Measurements from ENCODE around the gene MYH6. TPM values are rescaled to one million over a fixed set of nuclear protein-coding genes. Genes with fewer than 3 reads are reported as not detected.
"Not testable (repeated sequence)": the region's sequence is repeated elsewhere in the genome, so short reads cannot be mapped to it uniquely, and the experiment has no call there.

MYH6 gene
- total RNA-seq, 1 donor from 2014 or later: 0.11 TPM

DNA sequence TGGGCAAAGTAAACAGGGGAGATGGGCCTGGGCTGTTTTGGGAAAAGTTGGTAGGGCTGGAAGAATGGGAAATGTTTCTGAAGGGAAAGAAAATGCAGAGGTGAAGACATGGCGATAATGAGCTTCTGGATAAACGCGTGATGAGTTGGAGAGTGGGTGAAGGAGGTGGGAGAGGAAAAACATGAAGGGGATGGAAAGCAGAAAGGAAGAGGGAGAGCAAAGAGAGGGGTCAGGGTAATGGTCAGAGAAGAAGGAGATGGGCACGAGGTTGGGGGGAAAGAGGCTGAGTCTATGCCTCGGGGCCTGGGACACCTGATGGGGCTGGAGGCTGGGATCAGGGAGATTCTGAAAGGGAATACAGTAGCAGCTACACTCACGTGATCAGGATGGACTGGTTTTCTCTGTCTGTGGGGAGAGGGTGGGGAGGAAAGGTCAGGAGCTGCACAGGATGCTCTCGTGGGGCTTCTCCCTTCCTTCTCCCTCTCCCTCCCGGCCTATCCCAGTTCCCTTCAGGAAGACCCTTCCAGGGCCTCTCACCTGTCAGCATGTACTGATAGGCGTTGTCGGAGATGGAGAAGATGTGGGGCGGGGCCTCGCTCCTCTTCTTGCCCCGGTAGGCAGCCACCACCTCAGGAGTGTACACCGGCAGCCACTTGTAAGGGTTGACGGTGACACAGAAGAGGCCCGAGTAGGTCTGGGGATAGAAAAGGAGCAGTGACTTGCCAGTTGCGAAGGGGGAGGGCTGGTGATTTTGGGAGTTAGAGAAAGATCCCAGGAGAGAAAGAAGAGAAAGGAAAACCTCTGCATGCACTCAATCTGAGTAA lies 24.2 kb upstream of the MYH6 start:
- no peak overlapping the region for H3K4me3 Mint-ChIP-seq (ENCODE audit: low read depth)
- H3K9me3 Mint-ChIP-seq: no peaks in the 10 kb centered on the region
- intact Hi-C loops (cut with micrococcal nuclease): no loop called here
- H3K27me3 Mint-ChIP-seq (ENCODE audit: low read depth): no peaks in the 10 kb centered on the region
- DNase-seq (ENCODE audit: low spot score): no peak
- H3K4me1 Mint-ChIP-seq (ENCODE audit: low read depth): no peaks in the 10 kb centered on the region
- H3K27ac Mint-ChIP-seq: no peak overlapping the region
- H3K36me3 Mint-ChIP-seq (ENCODE audit: low read depth): no peaks in the 10 kb centered on the region

DNA sequence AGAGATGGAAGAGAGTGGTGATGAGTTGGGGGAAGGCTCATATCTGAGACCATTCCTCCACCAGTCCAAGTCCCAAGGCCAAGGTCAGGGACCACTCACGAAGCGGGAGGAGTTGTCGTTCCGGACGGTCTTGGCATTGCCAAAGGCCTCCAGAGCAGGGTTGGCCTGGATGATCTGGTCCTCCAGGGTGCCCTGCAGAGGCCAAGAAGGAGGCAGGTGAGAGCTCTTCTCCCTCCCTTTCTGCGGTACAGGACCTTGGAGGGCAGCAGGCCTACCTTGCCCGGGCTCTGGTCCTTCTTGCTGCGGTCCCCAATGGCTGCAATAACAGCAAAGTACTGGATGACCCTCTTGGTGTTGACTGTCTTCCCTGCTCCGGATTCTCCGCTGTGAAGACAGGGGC lies 23.4 kb upstream of the MYH6 start:
- no peaks in the 10 kb centered on the region for H3K27me3 Mint-ChIP-seq (ENCODE audit: low read depth)
- H3K9me3 Mint-ChIP-seq: no peaks in the 10 kb centered on the region
- no peaks in the 10 kb centered on the region for H3K36me3 Mint-ChIP-seq (ENCODE audit: low read depth)
- DNase-seq (ENCODE audit: low spot score): no peak
- intact Hi-C loops (cut with micrococcal nuclease): no loop called here
- no peaks in the 10 kb centered on the region for H3K4me1 Mint-ChIP-seq (ENCODE audit: low read depth)
- H3K27ac Mint-ChIP-seq: no peak overlapping the region
- H3K4me3 Mint-ChIP-seq (ENCODE audit: low read depth): no peak overlapping the region

DNA sequence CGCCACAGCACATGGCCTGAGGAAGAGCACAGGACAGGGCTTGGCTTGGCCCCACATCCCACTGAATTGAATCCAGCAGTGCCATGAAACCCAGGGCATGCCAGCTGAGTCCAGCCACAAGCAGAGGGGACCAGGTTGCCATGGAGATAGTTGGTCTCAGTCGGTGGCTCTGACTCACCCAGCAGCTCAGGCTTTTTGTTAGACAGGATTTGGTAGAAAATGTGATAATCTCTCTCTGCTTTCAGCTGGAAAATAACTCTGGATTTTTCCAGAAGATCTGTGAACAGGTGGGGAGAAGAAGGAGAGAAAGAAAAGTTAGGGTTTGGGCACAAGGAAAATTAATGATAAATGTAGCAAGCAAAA lies 22.6 kb upstream of the MYH6 start:
- no peak for DNase-seq (ENCODE audit: low spot score)
- H3K27ac Mint-ChIP-seq: no peak overlapping the region
- no peaks in the 10 kb centered on the region for H3K9me3 Mint-ChIP-seq
- H3K4me3 Mint-ChIP-seq (ENCODE audit: low read depth): no peak overlapping the region
- no peaks in the 10 kb centered on the region for H3K36me3 Mint-ChIP-seq (ENCODE audit: low read depth)
- no peaks in the 10 kb centered on the region for H3K27me3 Mint-ChIP-seq (ENCODE audit: low read depth)
- intact Hi-C loops (cut with micrococcal nuclease): no loop called here
- H3K4me1 Mint-ChIP-seq (ENCODE audit: low read depth): no peaks in the 10 kb centered on the region

DNA sequence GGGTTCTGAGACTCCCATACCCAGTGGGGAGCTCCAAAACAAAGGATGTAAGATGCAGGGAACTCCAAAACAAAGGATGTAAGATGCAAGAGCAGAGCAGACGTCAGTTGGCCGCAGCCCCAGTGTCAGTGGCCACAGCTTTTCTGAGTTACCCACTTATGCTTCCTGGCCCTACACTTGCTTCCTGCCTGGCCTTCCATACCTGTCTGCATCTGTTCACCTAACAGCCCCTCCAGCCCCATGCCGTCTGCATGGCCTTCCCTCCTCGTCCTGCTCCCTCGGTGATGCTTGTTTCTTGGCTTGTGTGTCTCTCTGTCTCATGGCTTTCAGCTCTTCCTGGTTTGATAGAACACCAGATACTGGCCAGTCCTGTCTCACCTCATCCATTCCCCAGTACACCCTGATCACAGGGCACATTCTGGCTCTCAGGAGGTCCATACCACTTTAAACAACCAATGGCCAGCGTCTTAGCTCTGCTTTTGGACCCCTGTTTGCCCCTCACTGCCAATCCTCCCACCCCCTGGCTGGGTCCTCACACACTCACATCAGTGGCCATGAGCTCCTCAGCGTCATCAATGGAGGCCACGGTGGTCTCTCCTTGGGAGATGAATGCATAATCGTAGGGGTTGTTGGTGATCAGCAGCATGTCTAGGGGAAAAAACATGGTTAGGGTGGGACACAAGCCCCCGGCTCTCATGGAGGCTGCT lies 22.1 kb upstream of the MYH6 start:
- no peak overlapping the region for H3K27ac Mint-ChIP-seq
- no peaks in the 10 kb centered on the region for H3K9me3 Mint-ChIP-seq
- no peaks in the 10 kb centered on the region for H3K36me3 Mint-ChIP-seq (ENCODE audit: low read depth)
- no peaks in the 10 kb centered on the region for H3K4me1 Mint-ChIP-seq (ENCODE audit: low read depth)
- no peak overlapping the region for H3K4me3 Mint-ChIP-seq (ENCODE audit: low read depth)
- intact Hi-C loops (cut with micrococcal nuclease): no loop called here
- no peak for DNase-seq (ENCODE audit: low spot score)
- H3K27me3 Mint-ChIP-seq (ENCODE audit: low read depth): no peaks in the 10 kb centered on the region

DNA sequence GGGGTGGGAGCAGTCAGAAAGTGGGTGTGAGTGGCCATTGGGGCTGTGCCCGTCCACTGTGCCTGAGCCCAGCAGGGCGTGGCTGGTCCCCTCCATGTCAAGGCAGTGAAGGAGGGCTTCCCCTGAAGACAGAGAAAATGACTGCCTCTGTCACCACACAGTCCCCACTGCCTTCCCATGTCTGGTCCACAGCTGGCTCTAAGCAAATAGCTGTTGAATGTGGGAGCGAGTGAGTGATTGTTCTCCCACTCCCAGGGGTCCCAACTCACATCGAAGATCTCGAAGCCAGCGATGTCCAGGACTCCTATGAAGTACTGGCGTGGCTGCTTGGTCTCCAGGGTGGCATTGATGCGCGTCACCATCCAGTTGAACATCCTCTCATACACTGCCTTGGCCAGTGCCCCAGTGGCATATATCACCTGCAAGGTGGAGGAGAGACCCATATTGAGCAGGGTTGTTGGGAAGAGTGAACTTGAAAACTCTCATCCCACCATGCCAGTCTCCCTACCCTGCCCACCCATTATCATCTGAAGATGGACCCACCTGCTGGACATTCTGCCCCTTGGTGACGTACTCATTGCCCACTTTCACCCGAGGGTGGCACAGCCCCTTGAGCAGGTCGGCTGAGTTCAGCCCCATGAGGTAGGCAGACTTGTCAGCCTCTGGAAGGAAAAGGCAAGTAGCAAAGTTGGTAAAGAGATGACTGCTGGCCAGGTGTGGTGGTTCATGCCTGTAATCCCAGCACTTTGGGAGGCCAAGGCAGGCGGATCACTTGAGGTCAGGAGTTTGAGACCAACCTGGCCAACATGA lies 20.8 kb upstream of the MYH6 start:
- H3K36me3 Mint-ChIP-seq (ENCODE audit: low read depth): no peaks in the 10 kb centered on the region
- no peaks in the 10 kb centered on the region for H3K9me3 Mint-ChIP-seq
- no peaks in the 10 kb centered on the region for H3K27me3 Mint-ChIP-seq (ENCODE audit: low read depth)
- intact Hi-C loops (cut with micrococcal nuclease): no loop called here
- H3K4me3 Mint-ChIP-seq (ENCODE audit: low read depth): no peak overlapping the region
- no peak overlapping the region for H3K27ac Mint-ChIP-seq
- H3K4me1 Mint-ChIP-seq (ENCODE audit: low read depth): no peaks in the 10 kb centered on the region
- no peak for DNase-seq (ENCODE audit: low spot score)

DNA sequence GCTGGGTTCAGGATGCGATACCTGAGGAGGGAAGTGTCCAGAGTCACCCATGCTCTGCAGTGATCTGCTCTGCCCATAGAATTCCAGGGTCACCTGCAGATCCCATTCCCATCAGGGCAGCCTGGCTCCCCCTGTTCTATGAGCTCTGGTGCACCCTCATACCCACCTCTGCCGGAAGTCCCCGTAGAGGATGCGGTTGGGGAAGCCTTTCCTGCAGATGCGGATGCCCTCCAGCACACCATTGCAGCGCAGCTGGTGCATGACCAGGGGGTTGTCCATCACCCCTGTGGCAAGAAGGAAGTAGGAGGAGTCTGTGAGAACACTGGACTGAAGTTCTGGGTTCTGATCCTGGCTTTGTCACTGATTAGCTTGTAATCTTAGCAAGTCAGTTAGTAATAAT lies 17.7 kb upstream of the MYH6 start:
- DNase-seq (ENCODE audit: low spot score); H3K27ac Mint-ChIP-seq; H3K36me3 Mint-ChIP-seq (ENCODE audit: low read depth); H3K4me3 Mint-ChIP-seq (ENCODE audit: low read depth); intact Hi-C loops (cut with micrococcal nuclease); H3K27me3 Mint-ChIP-seq (ENCODE audit: low read depth); H3K9me3 Mint-ChIP-seq: not testable (repeated sequence)
- peaks cover 10% of the 10 kb centered on the region for H3K4me1 Mint-ChIP-seq (ENCODE audit: low read depth)

DNA sequence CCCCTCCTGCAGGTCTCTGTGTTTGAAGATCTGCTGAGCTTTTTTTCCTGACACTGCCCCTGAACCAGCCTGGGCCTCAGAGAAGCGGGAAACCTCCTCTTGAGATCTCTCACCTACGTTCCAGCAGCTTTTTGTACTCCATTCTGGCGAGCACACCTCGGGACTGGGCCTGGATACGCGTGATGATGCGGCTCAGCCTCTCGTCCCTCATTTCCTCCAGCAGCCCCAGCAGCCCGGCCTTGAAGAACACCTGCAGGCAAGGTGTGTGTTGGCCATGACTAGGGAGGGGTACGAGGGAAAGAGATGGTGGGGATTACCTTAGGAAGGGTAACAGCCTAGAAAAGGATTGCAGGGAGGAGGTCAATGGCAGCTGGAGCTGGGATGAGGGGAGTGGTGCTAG lies 17.1 kb upstream of the MYH6 start:
- peaks cover 11% of the 10 kb centered on the region for H3K4me1 Mint-ChIP-seq (ENCODE audit: low read depth)
- no peak overlapping the region for H3K27ac Mint-ChIP-seq
- H3K9me3 Mint-ChIP-seq: no peaks in the 10 kb centered on the region
- intact Hi-C loops (cut with micrococcal nuclease): no loop called here
- H3K36me3 Mint-ChIP-seq (ENCODE audit: low read depth): no peaks in the 10 kb centered on the region
- H3K27me3 Mint-ChIP-seq (ENCODE audit: low read depth): no peaks in the 10 kb centered on the region
- no peak overlapping the region for H3K4me3 Mint-ChIP-seq (ENCODE audit: low read depth)
- DNase-seq (ENCODE audit: low spot score): no peak

DNA sequence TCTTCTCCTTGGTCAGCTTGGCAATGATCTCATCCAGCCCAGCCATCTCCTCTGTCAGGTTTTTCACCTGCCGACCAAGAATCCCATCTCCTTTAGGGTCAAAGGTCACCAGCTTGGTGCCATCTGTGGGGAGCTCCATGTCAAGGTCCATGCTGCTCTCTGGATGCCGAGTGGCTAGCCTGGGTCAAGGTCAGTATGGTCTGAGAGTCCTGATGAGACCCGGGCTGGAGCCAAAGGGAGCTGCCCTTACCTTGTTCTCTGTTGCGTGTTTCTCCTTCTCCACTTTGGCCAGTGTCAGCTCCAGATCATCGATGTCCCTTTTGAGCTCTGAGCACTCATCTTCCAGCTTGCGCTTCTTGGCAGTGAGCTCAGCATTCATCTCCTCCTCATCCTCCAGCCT lies 15.6 kb upstream of the MYH6 start:
- Mint-ChIP-seq H3K27me3 (ENCODE audit: low read depth) (no peaks in the 10 kb centered on the region), H3K9me3 (no peaks in the 10 kb centered on the region), H3K27ac (no peak overlapping the region), H3K4me1 (ENCODE audit: low read depth) (peaks cover 11% of the 10 kb centered on the region), H3K36me3 (ENCODE audit: low read depth) (no peaks in the 10 kb centered on the region), H3K4me3 (ENCODE audit: low read depth) (no peak overlapping the region)
- intact Hi-C loops (cut with micrococcal nuclease): no loop called here
- DNase-seq (ENCODE audit: low spot score): no peak

DNA sequence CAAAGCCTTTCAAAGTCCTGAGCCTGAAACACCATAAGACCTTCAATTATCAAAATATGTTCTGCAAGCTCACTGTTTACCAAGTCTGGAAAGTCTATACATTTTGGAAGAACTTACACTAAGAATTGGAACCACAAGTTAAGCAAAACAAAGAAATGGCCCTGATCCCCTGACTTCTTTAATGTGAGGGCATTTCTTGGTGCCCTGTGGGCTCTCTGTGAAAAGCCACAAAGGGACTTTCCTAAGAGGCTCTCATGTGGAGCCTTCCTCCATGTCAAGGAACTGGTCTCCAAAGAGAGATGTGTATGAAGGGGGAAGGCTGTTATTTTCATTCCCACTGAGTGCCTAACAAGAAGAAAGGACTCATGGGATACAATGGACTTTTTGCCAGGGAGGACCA lies 13.5 kb upstream of the MYH6 start:
- Mint-ChIP-seq H3K27ac (peak overlapping the region; percentile 1), H3K4me1 (ENCODE audit: low read depth) (peaks cover 11% of the 10 kb centered on the region), H3K9me3 (no peaks in the 10 kb centered on the region), H3K27me3 (ENCODE audit: low read depth) (no peaks in the 10 kb centered on the region), H3K4me3 (ENCODE audit: low read depth) (no peak overlapping the region), H3K36me3 (ENCODE audit: low read depth) (no peaks in the 10 kb centered on the region)
- intact Hi-C loops (cut with micrococcal nuclease): no loop called here
- DNase-seq (ENCODE audit: low spot score): no peak

DNA sequence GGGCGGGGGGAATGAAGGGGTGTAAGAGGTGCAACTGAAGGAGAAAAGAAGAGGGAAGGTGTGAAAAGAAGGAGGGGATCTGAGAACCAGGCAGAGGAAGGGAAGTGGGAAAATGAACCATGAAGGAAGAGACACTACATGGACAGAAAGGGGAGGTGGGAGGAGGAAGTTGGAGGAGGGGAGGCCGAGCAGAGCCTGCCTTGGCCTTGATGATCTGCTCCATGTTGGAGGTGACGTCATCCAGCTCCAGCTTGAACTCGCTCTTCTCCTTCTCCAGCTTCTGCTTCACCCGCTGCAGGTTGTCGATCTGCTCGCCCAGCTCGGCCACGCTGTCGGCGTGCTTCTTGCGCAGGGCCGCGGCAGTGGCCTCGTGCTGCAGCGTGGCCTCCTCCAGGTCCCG lies 11.6 kb upstream of the MYH6 start:
- H3K36me3 Mint-ChIP-seq (ENCODE audit: low read depth); DNase-seq (ENCODE audit: low spot score); H3K4me3 Mint-ChIP-seq (ENCODE audit: low read depth); H3K27ac Mint-ChIP-seq; H3K27me3 Mint-ChIP-seq (ENCODE audit: low read depth); intact Hi-C loops (cut with micrococcal nuclease); H3K9me3 Mint-ChIP-seq: not testable (repeated sequence)
- H3K4me1 Mint-ChIP-seq (ENCODE audit: low read depth): peaks cover 11% of the 10 kb centered on the region

DNA sequence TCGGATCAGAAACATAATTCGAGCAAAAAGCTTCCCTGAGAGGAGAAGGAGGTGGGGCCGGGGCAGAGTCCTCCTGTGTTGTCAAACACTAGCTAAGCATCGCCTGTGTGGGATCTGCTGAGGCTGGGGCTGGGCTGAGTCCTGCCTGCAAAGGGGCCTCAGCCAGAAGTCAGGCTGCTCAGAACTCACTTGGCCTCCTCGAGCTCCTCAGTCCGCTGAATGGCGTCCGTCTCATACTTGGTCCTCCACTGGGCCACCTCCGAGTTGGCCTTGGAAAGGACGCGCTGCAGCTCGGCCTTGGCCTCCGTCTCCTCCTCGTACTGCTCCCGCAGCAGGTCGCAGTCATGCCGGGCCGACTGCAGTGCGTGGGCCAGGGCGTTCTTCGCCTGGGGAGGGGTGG lies 9.9 kb upstream of the MYH6 start:
- no peaks in the 10 kb centered on the region for H3K27me3 Mint-ChIP-seq (ENCODE audit: low read depth)
- no peaks in the 10 kb centered on the region for H3K9me3 Mint-ChIP-seq
- peaks cover 11% of the 10 kb centered on the region for H3K4me1 Mint-ChIP-seq (ENCODE audit: low read depth)
- H3K36me3 Mint-ChIP-seq (ENCODE audit: low read depth): no peaks in the 10 kb centered on the region
- H3K4me3 Mint-ChIP-seq (ENCODE audit: low read depth): no peak overlapping the region
- no peak overlapping the region for H3K27ac Mint-ChIP-seq
- no peak for DNase-seq (ENCODE audit: low spot score)
- intact Hi-C loops (cut with micrococcal nuclease): no loop called here

DNA sequence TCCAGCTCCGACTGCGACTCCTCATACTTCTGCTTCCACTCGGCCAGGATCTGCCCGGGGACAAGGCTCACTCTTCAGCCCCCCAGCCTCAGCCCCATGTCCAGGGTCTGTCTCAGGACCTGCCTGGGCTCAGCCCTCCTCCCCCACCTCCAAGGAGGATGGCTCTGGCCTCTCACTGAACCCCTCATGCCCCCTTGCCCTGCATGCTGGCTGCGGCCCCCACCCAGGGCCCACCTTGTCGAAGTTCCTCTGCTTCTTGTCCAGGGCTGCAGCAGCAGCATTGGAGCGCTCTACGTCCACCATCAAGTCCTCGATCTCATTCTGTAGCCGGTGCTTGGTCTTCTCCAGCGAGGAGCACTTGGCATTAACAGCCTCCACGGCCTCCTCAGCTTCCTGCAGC lies 9.2 kb upstream of the MYH6 start:
- DNase-seq (ENCODE audit: low spot score); H3K27ac Mint-ChIP-seq; H3K27me3 Mint-ChIP-seq (ENCODE audit: low read depth); H3K4me3 Mint-ChIP-seq (ENCODE audit: low read depth); H3K9me3 Mint-ChIP-seq; intact Hi-C loops (cut with micrococcal nuclease); H3K36me3 Mint-ChIP-seq (ENCODE audit: low read depth): not testable (repeated sequence)
- H3K4me1 Mint-ChIP-seq (ENCODE audit: low read depth): peaks cover 11% of the 10 kb centered on the region

DNA sequence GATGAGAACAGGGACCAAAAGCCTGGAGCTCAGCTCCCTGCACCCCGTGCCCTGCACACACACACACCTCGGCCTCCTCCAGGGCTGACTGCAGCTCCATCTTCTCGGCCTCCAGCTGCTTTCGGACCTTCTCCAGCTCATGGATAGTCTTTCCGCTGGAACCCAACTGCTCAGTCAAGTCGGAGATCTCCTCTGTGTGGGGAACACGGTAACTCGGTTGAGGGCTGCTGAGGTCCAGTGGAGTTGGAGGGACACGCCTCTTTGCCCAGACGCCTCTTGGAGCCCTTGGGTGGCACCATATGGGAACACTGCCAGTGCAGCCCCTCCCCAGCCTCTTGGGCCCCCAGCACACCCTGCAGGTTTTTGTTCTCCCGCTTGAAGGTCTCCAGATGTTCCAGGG lies 8.7 kb upstream of the MYH6 start:
- H3K9me3 Mint-ChIP-seq: no peaks in the 10 kb centered on the region
- intact Hi-C loops (cut with micrococcal nuclease): no loop called here
- DNase-seq (ENCODE audit: low spot score): no peak

More for the DNA sequence above, 8.7 kb upstream of the MYH6 start:
- no peak overlapping the region for H3K27ac Mint-ChIP-seq
- H3K36me3 Mint-ChIP-seq (ENCODE audit: low read depth): no peaks in the 10 kb centered on the region
- H3K27me3 Mint-ChIP-seq (ENCODE audit: low read depth): no peaks in the 10 kb centered on the region
- H3K4me3 Mint-ChIP-seq (ENCODE audit: low read depth): no peak overlapping the region
- peaks cover 8% of the 10 kb centered on the region for H3K4me1 Mint-ChIP-seq (ENCODE audit: low read depth)

Measured in activated T-helper 2 cell treated with anti-CD3 and anti-CD28 coated beads, Interferon-gamma antibody, Interleukin-2, Interleukin-4, amounts not matched to agents 10 μg/mL and 5 μg/mL and 100 μg/mL, durations not matched to agents 14 hours and 24 hours and 36 hours (primary cell).